SH-SY5Y (cell line): Measurements from ENCODE around the gene TSPAN15.
A peak's percentile ranks its signal among the peaks of the same experiment; 100 is the strongest.

ENCODE experiments used
- GATA2 ChIP-seq: IDR thresholded peaks from 2 replicates; pipeline ENCODE4 v1.6.1; 2011; ENCODE audit warnings: mild to moderate bottlenecking, low read depth, low read length
- GATA3 ChIP-seq: IDR thresholded peaks from 2 replicates; pipeline ENCODE4 v1.6.1; 2011; ENCODE audit warnings: low read depth, mild to moderate bottlenecking, low read length, moderate library complexity

Gene TSPAN15

DNA sequence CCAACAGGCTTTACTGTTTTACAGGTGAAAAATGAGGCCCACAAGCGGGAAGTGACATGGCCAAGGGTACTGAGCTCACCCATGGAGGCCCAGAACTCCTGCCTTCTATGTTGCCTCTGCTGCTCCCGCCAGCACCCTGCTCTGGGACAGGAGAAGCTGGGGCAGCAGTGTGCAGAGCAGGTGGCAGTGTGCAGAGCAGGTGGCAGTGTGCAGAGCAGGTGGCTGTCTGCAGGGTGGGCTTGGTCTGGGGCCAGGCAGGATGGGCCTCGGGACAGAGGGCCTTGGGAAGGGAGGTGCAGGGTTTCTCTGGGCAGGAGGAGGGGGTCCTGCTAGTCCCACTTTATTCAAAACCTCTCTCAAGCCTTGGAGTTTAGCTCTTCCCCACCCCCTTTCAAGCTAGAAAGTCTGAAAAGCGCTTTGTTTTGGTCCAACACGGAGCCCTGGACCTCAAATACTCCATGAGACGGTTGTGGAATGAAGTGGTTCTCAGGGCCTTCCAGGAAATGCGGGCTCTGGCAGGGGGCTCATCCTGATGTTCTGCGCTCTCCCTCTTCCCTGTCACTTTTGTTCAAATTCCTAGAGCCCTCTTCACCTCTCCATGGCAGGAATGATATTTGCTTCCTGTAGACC lies 26.8 kb downstream of the TSPAN15 start:
- TF ChIP-seq GATA3 = no peak
- no peak for TF ChIP-seq GATA2

DNA sequence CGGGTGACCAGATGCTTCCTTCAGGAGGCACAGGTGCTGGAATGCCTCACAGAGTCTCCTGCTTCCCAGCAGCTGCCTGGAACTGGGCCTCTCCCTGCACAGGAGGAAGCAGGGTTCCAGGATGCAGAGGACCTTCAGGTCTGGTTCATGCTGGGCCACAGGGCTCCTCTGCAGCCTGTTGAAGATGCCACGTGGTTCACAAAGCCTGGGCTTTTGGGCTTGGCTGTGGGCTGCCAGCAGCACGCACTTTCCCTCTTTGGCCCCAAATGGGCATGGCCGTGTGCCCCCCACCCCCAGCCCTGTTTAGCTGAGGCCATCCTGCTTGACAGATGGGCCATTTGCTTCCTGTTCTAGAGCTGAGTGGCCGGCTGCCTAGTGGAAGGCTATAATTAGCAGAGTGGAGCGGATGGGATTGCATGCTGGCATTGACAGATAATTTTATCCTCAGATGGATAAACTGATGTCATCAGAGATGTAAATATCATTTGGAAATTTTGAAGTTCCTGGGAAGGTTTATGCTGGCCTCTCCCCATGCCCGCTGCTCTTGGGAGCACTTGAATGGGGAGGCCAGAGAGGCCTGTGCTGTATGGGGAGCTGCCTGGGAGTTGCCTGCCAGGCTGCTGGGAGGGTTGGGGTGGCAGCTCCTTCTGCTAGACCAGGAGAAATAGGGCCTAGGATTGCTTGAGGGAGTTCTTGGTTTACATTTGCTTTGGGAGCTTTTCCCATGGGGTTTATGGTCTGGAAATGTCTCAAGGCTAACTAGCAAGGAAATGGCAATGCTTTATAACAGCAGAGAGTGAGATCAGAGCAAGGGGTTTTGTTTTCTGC lies 28.2 kb downstream of the TSPAN15 start:
- TF ChIP-seq GATA2 (no peak), GATA3 (no peak)

DNA sequence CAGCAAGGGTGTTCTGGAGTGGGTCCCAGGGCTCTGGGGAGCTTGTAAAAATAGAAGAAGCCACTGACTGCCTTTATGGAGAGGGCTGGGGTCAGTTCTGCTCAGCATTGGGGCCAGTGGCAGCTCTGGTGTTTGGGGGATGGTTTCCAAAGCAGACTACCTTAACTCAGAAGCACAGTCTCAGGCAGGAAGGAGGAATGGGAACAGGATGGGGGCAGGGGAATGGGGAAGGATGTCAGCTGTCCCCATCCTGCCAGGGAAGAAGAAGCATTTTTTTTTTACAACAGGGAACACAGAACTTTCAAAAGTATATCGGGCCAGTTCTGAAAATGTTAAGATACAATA lies 28.8 kb downstream of the TSPAN15 start:
- TF ChIP-seq GATA2 = no peak
- no peak for TF ChIP-seq GATA3

DNA sequence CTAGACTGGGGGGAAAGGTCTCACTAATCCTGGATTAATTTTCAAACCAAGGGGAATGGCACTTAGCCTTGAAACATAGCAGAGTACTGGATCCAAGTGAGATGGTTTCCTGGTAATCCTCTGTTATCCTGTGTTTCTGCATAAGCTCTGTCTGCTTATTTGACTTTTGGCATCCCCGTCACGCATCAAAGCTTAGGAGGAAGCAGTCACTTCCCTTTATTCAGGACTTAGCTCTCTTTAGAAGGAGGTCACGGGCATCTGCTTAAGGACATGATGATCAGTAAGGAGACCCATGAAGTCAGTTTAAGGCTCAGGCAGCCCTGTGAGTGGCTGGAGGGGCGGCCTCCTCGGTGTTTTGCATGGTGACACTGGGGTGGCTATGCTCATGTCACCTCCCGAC lies 30.0 kb downstream of the TSPAN15 start:
- TF ChIP-seq GATA3 (no peak), GATA2 (no peak)

DNA sequence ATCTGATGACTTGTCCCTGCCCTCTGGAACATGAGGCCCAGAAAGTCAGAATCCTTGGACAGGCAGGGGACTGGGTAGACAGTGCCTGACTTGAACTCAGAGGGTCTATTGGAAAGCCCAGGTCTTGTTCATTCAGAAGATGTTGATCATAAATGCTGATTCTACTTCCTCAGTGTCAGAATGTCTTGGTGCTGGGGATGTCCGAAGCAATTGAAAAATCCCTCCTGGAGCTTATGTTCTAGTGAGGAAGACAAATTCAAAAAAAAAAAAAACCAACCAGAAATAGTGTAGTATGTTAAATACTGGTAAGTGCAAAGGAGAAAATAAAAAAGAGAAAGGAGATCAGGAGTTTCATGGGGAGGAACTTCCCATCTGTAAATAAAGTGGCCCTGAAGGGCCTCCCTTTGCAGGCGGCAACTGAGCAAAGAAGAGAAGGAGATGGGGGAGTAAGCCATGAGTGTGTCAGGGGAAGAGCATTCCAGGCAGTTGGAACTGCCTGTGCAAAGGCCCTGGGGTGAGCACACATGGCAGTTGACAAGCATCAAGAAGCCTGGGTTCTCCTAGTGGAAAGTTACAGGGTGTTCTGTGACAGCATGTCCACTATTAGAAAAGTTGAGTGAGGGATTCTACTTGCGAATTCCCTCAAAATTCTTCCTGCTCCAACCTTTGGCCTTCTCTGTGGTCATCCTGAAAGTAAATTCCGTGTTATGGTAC lies 30.7 kb downstream of the TSPAN15 start:
- no peak for TF ChIP-seq GATA3
- no peak for TF ChIP-seq GATA2

DNA sequence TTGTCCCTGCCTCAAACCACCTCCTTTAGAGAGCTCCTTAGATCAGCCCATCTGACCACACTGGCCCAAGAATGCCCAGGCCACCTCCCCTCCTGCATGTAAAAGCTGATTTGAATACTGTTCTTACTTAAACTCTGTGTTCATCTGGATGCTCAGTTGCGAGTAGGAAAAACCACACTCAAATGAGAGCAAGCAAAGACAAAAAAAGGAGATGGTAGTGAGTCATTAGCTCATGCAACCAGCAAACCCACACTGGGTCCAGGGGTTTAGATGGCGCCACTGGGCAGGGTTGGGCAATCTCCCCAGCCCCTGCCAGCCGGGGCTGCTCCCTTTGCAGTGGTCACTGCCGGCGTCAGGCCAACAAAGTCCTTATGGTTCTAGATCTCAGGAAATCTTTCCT lies 32.7 kb downstream of the TSPAN15 start:
- no peak for TF ChIP-seq GATA3
- no peak for TF ChIP-seq GATA2

DNA sequence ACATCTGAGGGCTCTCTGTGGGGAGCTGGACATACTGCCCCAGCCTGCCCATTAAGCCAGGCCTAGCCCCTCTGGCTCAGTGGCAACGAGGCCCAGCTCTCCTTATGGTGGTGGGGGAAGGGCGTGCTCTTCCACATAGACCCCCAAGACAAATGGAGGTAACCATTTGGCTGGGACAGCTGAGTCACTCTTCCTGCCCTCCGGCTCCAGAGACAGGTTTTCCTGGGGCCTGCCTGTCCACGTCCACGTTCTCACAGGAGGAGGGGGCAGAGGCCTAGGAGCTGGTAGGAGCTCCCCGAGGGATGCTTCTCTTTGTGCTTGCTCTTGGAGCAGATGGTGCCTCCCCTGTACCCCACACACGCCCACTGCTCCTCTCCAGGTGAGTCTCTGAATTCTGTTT lies 33.5 kb downstream of the TSPAN15 start:
- no peak for TF ChIP-seq GATA2
- no peak for TF ChIP-seq GATA3

DNA sequence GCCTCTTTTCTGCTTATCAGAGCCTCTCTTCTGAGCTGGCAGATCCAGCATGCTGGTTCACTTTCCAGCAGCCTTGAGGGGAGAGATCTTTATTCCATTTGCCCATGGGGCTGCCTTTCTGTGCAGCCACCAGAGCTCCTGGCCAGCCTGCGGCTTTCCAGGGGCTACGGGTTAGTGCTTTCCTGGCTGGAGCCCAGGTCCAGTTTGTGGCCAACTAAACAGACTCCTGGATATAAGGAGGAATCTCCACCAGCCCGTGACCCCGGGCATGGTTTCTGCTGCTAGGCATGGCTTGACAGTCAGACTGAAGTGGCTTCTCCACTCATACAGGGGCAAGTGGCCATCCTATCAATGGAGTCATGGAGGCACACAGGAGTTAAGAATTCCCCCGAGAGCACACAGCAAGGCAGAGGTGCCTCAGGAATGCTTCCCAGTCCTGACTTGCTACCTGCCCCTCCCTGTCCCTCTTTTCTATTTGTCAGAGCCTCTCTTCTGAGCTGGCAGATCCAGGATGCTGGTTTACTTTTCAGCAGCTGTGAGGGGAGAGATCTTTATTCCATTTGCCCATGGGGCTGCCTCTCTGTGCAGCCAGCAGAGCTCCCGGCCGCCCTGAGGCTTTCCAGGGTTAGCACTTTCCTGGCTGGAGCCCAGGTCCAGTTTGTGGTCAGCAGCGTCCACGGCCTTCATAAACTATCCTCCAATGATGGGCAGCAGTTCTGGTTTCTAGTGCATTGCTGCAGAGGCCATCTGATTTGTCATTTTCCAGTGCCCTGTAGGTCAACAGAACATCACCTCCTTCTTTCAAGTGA lies 35.9 kb downstream of the TSPAN15 start:
- TF ChIP-seq GATA2 (peak; percentile 26; the same call in 1 of the 2 replicates), GATA3 (no peak)

DNA sequence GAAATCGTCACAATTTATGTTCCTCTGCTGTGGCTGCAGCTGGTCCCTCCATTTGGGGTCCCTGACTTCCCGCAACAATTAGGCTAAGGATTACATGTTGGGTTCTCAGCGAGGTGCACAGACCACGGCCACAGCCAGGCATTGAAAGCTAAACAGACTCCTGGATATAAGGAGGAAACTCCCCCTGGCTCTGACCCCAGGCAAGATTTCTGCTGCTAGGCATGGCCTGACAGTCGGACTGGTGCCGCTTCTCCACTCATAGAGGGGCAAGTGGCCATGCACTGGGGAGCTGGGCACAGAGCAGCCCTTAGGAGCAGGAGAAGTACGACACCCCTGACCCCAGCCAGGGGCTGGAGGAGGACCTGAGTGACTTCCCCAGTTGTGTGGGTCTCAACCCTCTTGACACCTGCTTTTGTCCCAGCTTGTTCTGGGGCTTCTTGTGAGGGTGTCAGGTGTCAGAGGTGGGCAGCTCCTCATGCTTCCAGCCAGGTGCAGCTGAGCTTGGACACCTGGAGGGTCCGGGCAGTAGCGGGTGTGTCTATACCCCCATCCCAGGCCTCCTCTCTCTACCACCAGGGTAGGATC lies 38.3 kb downstream of the TSPAN15 start:
- TF ChIP-seq GATA2 (no peak), GATA3 (no peak)

DNA sequence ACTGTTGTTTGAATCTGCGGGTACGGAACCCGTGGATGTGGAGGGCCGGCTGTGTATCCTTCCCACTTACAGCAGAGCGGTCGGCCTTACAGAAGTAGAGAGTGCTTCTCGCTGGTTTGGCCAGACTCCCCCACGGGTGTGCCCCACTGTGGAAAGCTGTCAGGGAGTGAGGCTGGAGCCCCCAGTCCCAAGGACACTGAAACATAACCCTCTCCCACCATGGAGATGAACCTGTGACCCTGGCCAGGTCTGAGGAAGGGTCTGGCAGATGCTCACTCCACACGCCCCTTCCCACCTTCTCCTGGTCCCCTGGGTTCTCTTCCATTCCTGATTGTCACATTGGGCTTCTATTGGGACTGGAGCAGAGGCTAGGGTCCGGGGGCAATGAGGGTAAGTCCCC lies 39.6 kb downstream of the TSPAN15 start:
- no peak for TF ChIP-seq GATA3
- no peak for TF ChIP-seq GATA2

DNA sequence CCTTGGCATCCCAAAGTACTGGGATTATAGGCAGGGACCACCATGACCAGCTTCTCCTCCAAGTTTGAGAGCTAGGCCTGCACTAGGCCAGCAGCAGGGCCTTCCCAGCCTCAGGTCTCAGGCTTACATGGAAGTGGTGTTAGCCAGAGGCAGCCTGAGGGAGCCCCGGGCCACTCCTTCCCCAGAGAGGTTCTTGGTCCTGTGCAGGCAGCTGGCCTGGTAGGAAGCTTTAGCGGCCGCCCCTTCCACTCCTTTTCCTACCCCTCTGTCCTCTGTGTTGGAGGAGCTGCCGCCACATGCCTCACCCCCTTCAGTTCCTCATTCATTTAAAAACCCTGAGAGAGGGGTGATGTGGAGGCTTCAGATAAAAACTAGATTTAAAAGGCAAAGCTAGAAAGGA lies 40.3 kb downstream of the TSPAN15 start:
- TF ChIP-seq GATA3 (no peak), GATA2 (no peak)

DNA sequence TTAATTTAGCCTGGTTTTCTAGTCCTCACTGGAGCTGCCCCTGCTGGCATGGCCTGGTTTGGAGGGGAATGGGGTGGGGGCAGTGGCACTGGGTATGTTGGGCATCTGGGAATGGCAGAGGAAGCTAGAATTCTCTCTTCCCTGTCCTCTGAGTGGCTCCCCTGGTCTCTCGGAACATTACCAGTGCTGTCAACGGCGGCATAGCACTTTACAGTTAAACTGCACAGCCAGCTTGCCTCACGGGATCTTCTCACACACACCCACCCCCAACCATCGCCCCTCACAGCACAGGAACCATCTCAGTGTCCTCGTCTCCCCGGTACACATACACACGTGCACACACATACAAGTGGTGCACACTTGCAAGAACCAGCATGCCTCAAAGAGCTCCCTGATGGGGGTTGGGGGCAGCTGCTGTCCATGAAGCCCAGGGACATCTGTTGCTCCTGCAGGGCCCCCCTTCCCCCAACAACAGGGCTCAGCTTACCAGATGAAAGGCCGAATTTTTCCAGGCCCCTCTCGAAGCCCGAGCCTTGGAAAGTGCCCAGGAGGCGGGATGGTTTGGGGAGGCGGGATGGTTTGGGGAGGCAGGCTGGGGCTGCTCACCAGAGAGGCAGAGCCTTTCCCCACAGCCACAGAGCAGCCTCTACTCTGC lies 41.0 kb downstream of the TSPAN15 start:
- TF ChIP-seq GATA2 (no peak), GATA3 (no peak)
